K562 (cell line): Measurements from ENCODE around the gene ZAP70. TPM values are rescaled to one million over a fixed set of nuclear protein-coding genes. Genes with fewer than 3 reads are reported as not detected.
A peak's percentile ranks its signal among the peaks of the same experiment; 100 is the strongest.

Source experiments
- ATAC-seq: fragments of 200-7000 bp; cut with Tn5 transposase; 3 replicates; pipeline ENCODE4 v1.9.1; 2020; ENCODE audit warnings: moderate library complexity
- BruUV-seq: library from RNA; stranded (reverse); fragments of 400-500 nt; replicated peaks from 2 replicates; lab custom pipeline; 2021; lab: Mats Ljungman, UMichigan
- CTCF ChIA-PET: fragments of 300-600 bp; formaldehyde crosslinking; extraction: SDS; loops from one replicate; lab custom pipeline; 2021; ENCODE audit warnings: low intra/inter-chr PET ratio; lab: Yijun Ruan, JAX
- POLR2A ChIA-PET: fragments of 300-600, 350-650 bp; sonication (Branson Sonifier 250); formaldehyde crosslinking; extraction: SDS; loops from one replicate; lab custom pipeline; 2021; ENCODE audit warnings: antibody characterized with exemption, inconsistent platforms; lab: Yijun Ruan, JAX
- DNase-seq, 4 experiments: peaks; one replicate each; pipeline versions ENCODE4 v3.0.0 to v3.0.0-alpha.2; 2011 to 2018; ENCODE audit warnings: low spot score in 3 of 4, mixed read lengths in 3 of 4; ENCODE audit errors: extremely low read depth in 1 of 4
- FAIRE-seq: peaks from 2 replicates; lab custom pipeline; 2011; peaks lifted over from hg19 to GRCh38; lab: Jason Lieb, UNC
- H2AFZ ChIP-seq: 2 replicates; pipeline ENCODE4 v1.6.0; 2011; ENCODE audit warnings: low read depth, low read length, control low read depth, inconsistent platforms
- H3K27ac ChIP-seq: fragments of 200-600 bp; 3 replicates; pipeline ENCODE4 v1.8.0; 2011; ENCODE audit warnings: low read depth, mild to moderate bottlenecking, control low read depth, inconsistent platforms, low read length, moderate library complexity, mixed read lengths; ENCODE audit errors: extremely low read depth
- H3K27me3 ChIP-seq, 2 experiments: fragments of 300-600 bp in 1 of 2; 2 replicates in 1 of 2; 3 replicates in 1 of 2; pipeline versions ENCODE4 v1.6.0 to v1.8.0; 2011; ENCODE audit warnings: inconsistent platforms in 2 of 2, low read length in 2 of 2, mild to moderate bottlenecking in 1 of 2, mixed read lengths in 1 of 2, moderate library complexity in 1 of 2; ENCODE audit not compliant: control insufficient read depth in 2 of 2, insufficient read depth in 2 of 2
- H3K36me3 ChIP-seq: fragments of 300-600 bp; 3 replicates; pipeline ENCODE4 v1.8.0; 2011; ENCODE audit warnings: mild to moderate bottlenecking, low read length, inconsistent platforms; ENCODE audit not compliant: control insufficient read depth, insufficient read depth
- H3K4me1 ChIP-seq, 2 experiments: fragments of 200-600 bp in 1 of 2; replicated peaks in 1 of 2; 2 replicates in 1 of 2; 3 replicates in 1 of 2; pipeline versions ENCODE4 v1.5.1 to v1.8.0; 2011; ENCODE audit warnings: inconsistent platforms in 2 of 2, low read length in 2 of 2, mild to moderate bottlenecking in 1 of 2, mixed read lengths in 1 of 2, moderate library complexity in 1 of 2; ENCODE audit not compliant: control insufficient read depth in 2 of 2, insufficient read depth in 2 of 2
- H3K4me2 ChIP-seq: 2 replicates; pipeline ENCODE4 v1.6.1; 2011; ENCODE audit warnings: low read length, control low read depth, inconsistent platforms, mixed read lengths; ENCODE audit not compliant: insufficient read depth
- H3K4me3 ChIP-seq: fragments of 200-600 bp; sonication (generic), shearing (Covaris generic); 2 replicates; pipeline ENCODE4 v1.5.1; 2016; ENCODE audit warnings: control low read depth, inconsistent platforms
- H3K79me2 ChIP-seq: fragments of 200-600 bp; 3 replicates; pipeline ENCODE4 v1.8.0; 2011; ENCODE audit warnings: low read length, inconsistent platforms; ENCODE audit not compliant: control insufficient read depth, insufficient read depth
- H3K9ac ChIP-seq, 2 experiments: 2 replicates each; pipeline versions ENCODE4 v1.6.0 to v1.6.1; 2011; ENCODE audit warnings: low read depth in 2 of 2, low read length in 2 of 2, control low read depth in 1 of 2, inconsistent platforms in 1 of 2, mild to moderate bottlenecking in 1 of 2, mixed read lengths in 1 of 2; ENCODE audit not compliant: insufficient read depth in 1 of 2
- H3K9me1 ChIP-seq: one replicate; pipeline ENCODE4 v1.6.0; 2011; ENCODE audit warnings: inconsistent platforms, mild to moderate bottlenecking, low read length, moderate library complexity; ENCODE audit not compliant: control insufficient read depth, insufficient read depth
- H3K9me3 ChIP-seq: replicated peaks from 2 replicates; pipeline ENCODE4 v1.5.1; 2011; ENCODE audit warnings: low read depth, low read length, inconsistent platforms; ENCODE audit not compliant: control insufficient read depth, insufficient read depth
- H4K20me1 ChIP-seq: replicated peaks from 2 replicates; pipeline ENCODE4 v1.6.1; 2011; ENCODE audit warnings: low read length, inconsistent platforms, mixed read lengths; ENCODE audit not compliant: control insufficient read depth, insufficient read depth
- EP300 ChIP-seq: IDR thresholded peaks from 2 replicates; pipeline ENCODE4 v1.6.1; 2012; ENCODE audit warnings: low read length, improper control_type of control experiment
- ESRRB ChIP-seq: fragments of 250-450 bp; sonication (Bioruptor Pico); IDR thresholded peaks from 2 replicates; pipeline ENCODE4 v1.5.0; 2020; ENCODE audit warnings: mild to moderate bottlenecking, moderate library complexity, borderline replicate concordance
- FOXA1 ChIP-seq: fragments of 450-650 bp; IDR thresholded peaks from 2 replicates; pipeline ENCODE4 v1.6.1; 2016; ENCODE audit warnings: mild to moderate bottlenecking, borderline replicate concordance
- GATAD2A ChIP-seq: fragments of 450-650 bp; IDR thresholded peaks from 2 replicates; pipeline ENCODE4 v1.6.1; 2017
- HMGXB4 ChIP-seq: sonication (generic); formaldehyde crosslinking; IDR thresholded peaks from 2 replicates; pipeline ENCODE4 v1.8.1; 2023; ENCODE audit warnings: mild to moderate bottlenecking, missing genetic modification reagents
- MEIS2 ChIP-seq: fragments of 450-650 bp; IDR thresholded peaks from 2 replicates; pipeline ENCODE4 v1.6.1; 2014; ENCODE audit warnings: mild to moderate bottlenecking; ENCODE audit not compliant: partially characterized antibody
- NFE2 ChIP-seq: IDR thresholded peaks from 2 replicates; pipeline ENCODE4 v1.6.1; 2014; ENCODE audit warnings: antibody characterized with exemption, low read depth
- PKNOX1 ChIP-seq: fragments of 450-650 bp; IDR thresholded peaks from 2 replicates; pipeline ENCODE4 v1.6.1; 2016
- ZNF143 ChIP-seq: sonication (generic); formaldehyde crosslinking; IDR thresholded peaks from 2 replicates; pipeline ENCODE4 v1.9.0; 2022; ENCODE audit warnings: mild to moderate bottlenecking, missing genetic modification reagents
- ZNF24 ChIP-seq: fragments of 450-650 bp; IDR thresholded peaks from 2 replicates; pipeline ENCODE4 v1.6.1; 2016
- ZNF639 ChIP-seq, 2 experiments: fragments of 200-800 bp in 1 of 2; sonication (Bioruptor generic) in 1 of 2; sonication (generic) in 1 of 2; formaldehyde crosslinking in 1 of 2; IDR thresholded peaks in 1 of 2; conservative IDR thresholded peaks in 1 of 2; 2 replicates each; pipeline versions ENCODE4 v1.5.0 to v1.6.1; 2016 to 2020; ENCODE audit warnings: missing compliant biosample characterization in 1 of 2, missing genetic modification characterization in 1 of 2, missing genetic modification reagents in 1 of 2
- WGBS: fragments of 100-300 bp; shearing (Covaris generic); methylation state at CpG from one replicate; pipeline ENCODE4 v1.1.6; 2016; ENCODE audit warnings: low coverage, mixed read lengths; ENCODE audit not compliant: insufficient coverage; ENCODE audit errors: missing lambda C conversion rate; 5-methylcytosine and 5-hydroxymethylcytosine counted together
- in situ Hi-C: fragments of 300-500 bp; cut with MboI; formaldehyde crosslinking; loops from 4 replicates; pipeline ENCODE4 v1.15.0; 2018; ENCODE audit warnings: inconsistent platforms, mixed read lengths
- intact Hi-C: fragments of 100-400 bp; cut with micrococcal nuclease; formaldehyde crosslinking; loops from 2 replicates; pipeline ENCODE4 v1.14.2; 2022
- polyA plus RNA-seq, 8 experiments: library from polyadenylated mRNA; depleted of rRNA in 4 of 8; stranded (reverse) in 5 of 8; unstranded in 3 of 8; fragments of >200 nt; fragmentation: Nextera tagmentation in 2 of 8; fragmentation: Illumina TruSeq in 1 of 8; extraction: Ambion mirVana in 2 of 8; extraction: Trizol in 1 of 8; gene quantifications; 2 replicates each; pipeline versions ENCODE4 v1.2.1 to v1.2.3, GENCODE V29; 2011 to 2014; ENCODE audit warnings: inconsistent platforms in 1 of 8, missing spikeins in 1 of 8
- total RNA-seq, 7 experiments: library from RNA; depleted of rRNA in 6 of 7; stranded (reverse); fragments of >200 nt in 6 of 7; fragmentation: Illumina TruSeq in 2 of 7; extraction: Trizol in 2 of 7; gene quantifications; 2 replicates each; pipeline versions ENCODE4 v1.2.1 to v1.2.3, GENCODE V29; 2011 to 2021; ENCODE audit warnings: low replicate concordance in 1 of 7

The ZAP70 gene
- total and polyA plus RNA-seq, 9 of the 15 experiments (the other 6 are each of a cell fraction or from before 2014, with no cell fraction given) = 0.06 to 0.80 (median 0.21) TPM; not detected in 1

- Histone ChIP-seq H3K4me3 (no peak overlapping the region), H3K4me1 (peaks cover 3 to 9% of the 10 kb centered on the region in 2 experiments; a peak in 4 of 5 replicates), H3K79me2 (no peaks in the 10 kb centered on the region), H2AFZ (no peak overlapping the region), H3K36me3 (no peaks in the 10 kb centered on the region), H3K9me3 (no peaks in the 10 kb centered on the region), H3K9ac (no peak overlapping the region), H4K20me1 (no peaks in the 10 kb centered on the region), H3K27ac (no peak overlapping the region), H3K4me2 (no peak overlapping the region), H3K27me3 (no peaks in the 10 kb centered on the region), H3K9me1 (no peaks in the 10 kb centered on the region)
- in situ Hi-C loops (no loop called here), intact Hi-C loops (loop anchor here (10.0 kb wide), 2 partner anchors 152 to 638 kb away; no protein-coding TSS in a partner anchor)
- ChIA-PET CTCF (interaction anchor here (2.1 to 3.1 kb wide), 2 partner anchors 47 to 156 kb away, joined by 15 to 17 read pairs; no protein-coding TSS in a partner anchor), POLR2A (interaction anchor here (0.5 kb wide), 1 partner anchor 85 kb away, joined by 3 read pairs; no protein-coding TSS in a partner anchor)
- no peak for ATAC-seq
- FAIRE-seq = no peak
- TF ChIP-seq ZNF143 (CRISPR knock-in tag) = no peak
- no peak for TF ChIP-seq ZNF639 (CRISPR knock-in tag; conservative IDR thresholded peaks at IDR 0.05 in 1 of 2, IDR thresholded peaks at IDR 0.05 in 1 of 2)
- no peak for TF ChIP-seq HMGXB4
- TF ChIP-seq FOXA1 = no peak
- no peak for TF ChIP-seq ESRRB (CRISPR knock-in tag)
- TF ChIP-seq GATAD2A = no peak
- peak; percentile 40; the same call in 1 of the 2 replicates for TF ChIP-seq PKNOX1
- TF ChIP-seq NFE2 = no peak
- no peak for TF ChIP-seq EP300
- TF ChIP-seq MEIS2 = peak; percentile 37
- TF ChIP-seq ZNF24 = peak; percentile 55
- DNase-seq = no peak
- 9% methylated on average over 3 of the region's 3 CpGs for whole genome bisulfite sequencing
- BruUV-seq = no TSS peak
These were observed 33.9 kb downstream of the ZAP70 start for GRCh38 chr2:97747285-97747684.
